Fibroblast of pulmonary artery (primary cell): ENCODE results near the gene ZNF428.
"Not testable (repeated sequence)": the region's sequence is repeated elsewhere in the genome, so short reads cannot be mapped to it uniquely, and the experiment has no call there.

Source experiments
- DNase-seq: peaks from one replicate; pipeline ENCODE4 v3.0.0-alpha.2; 2010; ENCODE audit warnings: low read depth
- H3K4me3 ChIP-seq: replicated peaks from 2 replicates; pipeline ENCODE4 v1.5.1; 2011; ENCODE audit warnings: low read depth, mild to moderate bottlenecking, control low read depth, low read length, moderate library complexity
- CTCF ChIP-seq: IDR thresholded peaks from 2 replicates; pipeline ENCODE4 v1.5.1; 2011; ENCODE audit warnings: mild to moderate bottlenecking, control low read depth, low read length, inconsistent platforms; ENCODE audit errors: missing control alignments

The ZNF428 gene

GRCh38 chr19:43639519-43640423, 20.3 kb upstream of the ZNF428 start, which contains the start of gene CADM4:
Gene CADM4, minus strand, starts transcription at chr19:43639850. Its CDS starts 60 bp downstream, at chr19:43639790.
- DNase-seq, result no peak
- no peak for TF ChIP-seq CTCF
- peak within 1 kb of the TSS; percentile 56 for H3K4me3 ChIP-seq

GRCh38 chr19:43638995-43639518, 19.6 kb upstream of the ZNF428 start:
- H3K4me3 ChIP-seq, result peak overlapping the region; percentile 12
- TF ChIP-seq CTCF, result no peak
- DNase-seq, result no peak

- DNase-seq, result no peak
- no peak overlapping the region for H3K4me3 ChIP-seq
- no peak for TF ChIP-seq CTCF
These were observed 19.0 kb upstream of the ZNF428 start for GRCh38 chr19:43638214-43638994.

- H3K4me3 ChIP-seq, result no peak overlapping the region
- no peak for TF ChIP-seq CTCF
- no peak for DNase-seq
These were observed 16.8 kb upstream of the ZNF428 start for GRCh38 chr19:43636121-43636683.

GRCh38 chr19:43635561-43635940, 16.1 kb upstream of the ZNF428 start:
- not testable (repeated sequence) for H3K4me3 ChIP-seq

GRCh38 chr19:43634872-43635560, 15.6 kb upstream of the ZNF428 start:
- no peak for TF ChIP-seq CTCF
- peak; percentile 24 for DNase-seq
- H3K4me3 ChIP-seq, result peak overlapping the region; percentile 14

More at GRCh38 chr19:43635561-43635940, 16.1 kb upstream of the ZNF428 start:
- not testable (repeated sequence) for DNase-seq

GRCh38 chr19:43634506-43634871, 15.1 kb upstream of the ZNF428 start:
- DNase-seq, result no peak
- TF ChIP-seq CTCF, result no peak
- no peak overlapping the region for H3K4me3 ChIP-seq
